Measurements from ENCODE around the gene TTC12.

GRCh38 chr11:113385749-113386148 is 71.4 kb downstream of the TTC12 start:
- TF ChIP-seq GATA2 (IDR thresholded peaks at IDR 0.05; ENCODE audit: low read depth, low read length): no peak
- TF ChIP-seq GATA3 (IDR thresholded peaks at IDR 0.05; ENCODE audit: low read depth, low read length): no peak

Measured in SH-SY5Y (cell line).